ENCODE measurements around the gene EXPH5. TPM values are rescaled to one million over a fixed set of nuclear protein-coding genes. Genes with fewer than 3 reads are reported as not detected.

EXPH5 gene
- total and polyA plus RNA-seq, 9 of the 15 experiments (the other 6 are each of a cell fraction or from before 2014, with no cell fraction given): 1.3 to 8.5 (median 4.8) TPM

GRCh38 chr11:108591893-108592292 lies 1.7 kb downstream of the EXPH5 start (continued):
- no peak for TF ChIP-seq ID3 (CRISPR knock-in tag; IDR thresholded peaks at IDR 0.05)
- no peak for TF ChIP-seq ID3 (tag; IDR thresholded peaks at IDR 0.05)
- peak in 1 of 2 experiments; percentile 38; a peak in 1 of 4 replicates for TF ChIP-seq SIN3A (IDR thresholded peaks at IDR 0.05; ENCODE audit: borderline replicate concordance in 2 of 2, control insufficient read depth in 1 of 2, low read depth in 2 of 2, low read length in 2 of 2)
- 0 out of 2 replicates have a peak, but pooled peaks have one; percentile 45 for TF ChIP-seq MXI1 (IDR thresholded peaks at IDR 0.05; ENCODE audit: low read depth, low read length)
- TF ChIP-seq ZNF449 (CRISPR knock-in tag; IDR thresholded peaks at IDR 0.05): no peak
- TF ChIP-seq HDAC1 (IDR thresholded peaks at IDR 0.05): peak in 1 of 2 experiments; percentile 50; a peak in 1 of 4 replicates
- no peak for TF ChIP-seq PCBP1 (IDR thresholded peaks at IDR 0.05; ENCODE audit: low read depth, low read length, poor library complexity, severe bottlenecking)
- TF ChIP-seq, protein P1, sequence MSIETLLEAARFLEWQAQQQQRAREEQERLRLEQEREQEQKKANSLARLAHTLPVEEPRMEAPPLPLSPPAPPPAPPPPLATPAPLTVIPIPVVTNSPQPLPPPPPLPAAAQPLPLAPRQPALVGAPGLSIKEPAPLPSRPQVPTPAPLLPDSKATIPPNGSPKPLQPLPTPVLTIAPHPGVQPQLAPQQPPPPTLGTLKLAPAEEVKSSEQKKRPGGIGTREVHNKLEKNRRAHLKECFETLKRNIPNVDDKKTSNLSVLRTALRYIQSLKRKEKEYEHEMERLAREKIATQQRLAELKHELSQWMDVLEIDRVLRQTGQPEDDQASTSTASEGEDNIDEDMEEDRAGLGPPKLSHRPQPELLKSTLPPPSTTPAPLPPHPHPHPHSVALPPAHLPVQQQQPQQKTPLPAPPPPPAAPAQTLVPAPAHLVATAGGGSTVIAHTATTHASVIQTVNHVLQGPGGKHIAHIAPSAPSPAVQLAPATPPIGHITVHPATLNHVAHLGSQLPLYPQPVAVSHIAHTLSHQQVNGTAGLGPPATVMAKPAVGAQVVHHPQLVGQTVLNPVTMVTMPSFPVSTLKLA (conservative IDR thresholded peaks at IDR 0.05): peak; percentile 43 to 74
- no peak for TF ChIP-seq ELK1 (CRISPR knock-in tag; IDR thresholded peaks at IDR 0.05)
- no peak for TF ChIP-seq ZC3H8 (IDR thresholded peaks at IDR 0.05)
- no peak for TF ChIP-seq ZFP1 (CRISPR knock-in tag; IDR thresholded peaks at IDR 0.05)
- TF ChIP-seq ESRRA (IDR thresholded peaks at IDR 0.05; ENCODE audit: borderline replicate concordance, low read depth): no peak
- TF ChIP-seq ATF3 (IDR thresholded peaks at IDR 0.05): no peak
- no peak for TF ChIP-seq ATF3 (CRISPR knock-in tag; conservative IDR thresholded peaks at IDR 0.05)
- 0 out of 2 replicates have a peak, but pooled peaks have one; percentile 9 for TF ChIP-seq L3MBTL2 (IDR thresholded peaks at IDR 0.05)
- TF ChIP-seq, protein P2, sequence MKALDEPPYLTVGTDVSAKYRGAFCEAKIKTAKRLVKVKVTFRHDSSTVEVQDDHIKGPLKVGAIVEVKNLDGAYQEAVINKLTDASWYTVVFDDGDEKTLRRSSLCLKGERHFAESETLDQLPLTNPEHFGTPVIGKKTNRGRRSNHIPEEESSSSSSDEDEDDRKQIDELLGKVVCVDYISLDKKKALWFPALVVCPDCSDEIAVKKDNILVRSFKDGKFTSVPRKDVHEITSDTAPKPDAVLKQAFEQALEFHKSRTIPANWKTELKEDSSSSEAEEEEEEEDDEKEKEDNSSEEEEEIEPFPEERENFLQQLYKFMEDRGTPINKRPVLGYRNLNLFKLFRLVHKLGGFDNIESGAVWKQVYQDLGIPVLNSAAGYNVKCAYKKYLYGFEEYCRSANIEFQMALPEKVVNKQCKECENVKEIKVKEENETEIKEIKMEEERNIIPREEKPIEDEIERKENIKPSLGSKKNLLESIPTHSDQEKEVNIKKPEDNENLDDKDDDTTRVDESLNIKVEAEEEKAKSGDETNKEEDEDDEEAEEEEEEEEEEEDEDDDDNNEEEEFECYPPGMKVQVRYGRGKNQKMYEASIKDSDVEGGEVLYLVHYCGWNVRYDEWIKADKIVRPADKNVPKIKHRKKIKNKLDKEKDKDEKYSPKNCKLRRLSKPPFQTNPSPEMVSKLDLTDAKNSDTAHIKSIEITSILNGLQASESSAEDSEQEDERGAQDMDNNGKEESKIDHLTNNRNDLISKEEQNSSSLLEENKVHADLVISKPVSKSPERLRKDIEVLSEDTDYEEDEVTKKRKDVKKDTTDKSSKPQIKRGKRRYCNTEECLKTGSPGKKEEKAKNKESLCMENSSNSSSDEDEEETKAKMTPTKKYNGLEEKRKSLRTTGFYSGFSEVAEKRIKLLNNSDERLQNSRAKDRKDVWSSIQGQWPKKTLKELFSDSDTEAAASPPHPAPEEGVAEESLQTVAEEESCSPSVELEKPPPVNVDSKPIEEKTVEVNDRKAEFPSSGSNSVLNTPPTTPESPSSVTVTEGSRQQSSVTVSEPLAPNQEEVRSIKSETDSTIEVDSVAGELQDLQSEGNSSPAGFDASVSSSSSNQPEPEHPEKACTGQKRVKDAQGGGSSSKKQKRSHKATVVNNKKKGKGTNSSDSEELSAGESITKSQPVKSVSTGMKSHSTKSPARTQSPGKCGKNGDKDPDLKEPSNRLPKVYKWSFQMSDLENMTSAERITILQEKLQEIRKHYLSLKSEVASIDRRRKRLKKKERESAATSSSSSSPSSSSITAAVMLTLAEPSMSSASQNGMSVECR (CRISPR knock-in tag; IDR thresholded peaks at IDR 0.05): 0 out of 2 replicates have a peak, but pooled peaks have one; percentile 31
